ENCODE measurements around the gene ZMYND19. TPM values are rescaled to one million over a fixed set of nuclear protein-coding genes. Genes with fewer than 3 reads are reported as not detected.
"Not testable (repeated sequence)": the region's sequence is repeated elsewhere in the genome, so short reads cannot be mapped to it uniquely, and the experiment has no call there.

Gene ZMYND19
- total RNA-seq, 1 donor from 2014 or later, result 34.4 TPM

- peaks cover 13% of the 10 kb centered on the region for H3K36me3 Mint-ChIP-seq
- peaks cover 4% of the 10 kb centered on the region for H3K9me3 Mint-ChIP-seq
- Histone ChIP-seq H3K4me2 (peak within 1 kb of the TSS; percentile 92), H3K9ac (peak within 1 kb of the TSS; percentile 3), H3K4me3 (peak within 1 kb of the TSS; percentile 64), H2AFZ (replicated peaks) (peak within 1 kb of the TSS; percentile 94), H3K27me3 (no peaks in the 10 kb centered on the region), H3K9me3 (ENCODE audit: low read depth) (no peaks in the 10 kb centered on the region), H3F3A (ENCODE audit: low read depth) (peaks cover 33% of the 10 kb centered on the region), H3K36me3 (no peaks in the 10 kb centered on the region), H3K79me2 (ENCODE audit: low read depth) (no peaks in the 10 kb centered on the region), H4K20me1 (ENCODE audit: low read depth) (peaks cover 11% of the 10 kb centered on the region), H3K4me1 (no peaks in the 10 kb centered on the region), H3K27ac (no peak within 1 kb of the TSS)
- no peak for TF ChIP-seq EZH2phosphoT487 (IDR thresholded peaks at IDR 0.05)
- TF ChIP-seq CTCF (IDR thresholded peaks at IDR 0.05), result peak; percentile 61
- no peak for TF ChIP-seq EZH2 (IDR thresholded peaks at IDR 0.05)
- H3K27me3 Mint-ChIP-seq (ENCODE audit: insufficient read depth, low read depth), result peaks cover 9% of the 10 kb centered on the region
- H3K4me1 Mint-ChIP-seq, result peaks cover 21% of the 10 kb centered on the region
- no peak within 1 kb of the TSS for H3K27ac Mint-ChIP-seq
- DNase-seq (ENCODE audit: low spot score), result peak; percentile 97
- peak within 1 kb of the TSS; percentile 86 for H3K4me3 Mint-ChIP-seq
Observed at GRCh38 chr9:137551264-137552021, 38.9 kb downstream of the ZMYND19 start, which contains the start of gene MRPL41. MRPL41 (plus strand) TSS chr9:137551879; CDS start chr9:137552082, 203 bp downstream.

- H3F3A ChIP-seq (ENCODE audit: low read depth), result peaks cover 33% of the 10 kb centered on the region
- peaks cover 11% of the 10 kb centered on the region for H4K20me1 ChIP-seq (ENCODE audit: low read depth)
- peak overlapping the region; percentile 94 for H2AFZ ChIP-seq (replicated peaks)
- H3K4me3 Mint-ChIP-seq, result peak overlapping the region; percentile 46
- not testable (repeated sequence) for H3K27ac Mint-ChIP-seq; H3K27ac ChIP-seq; DNase-seq (ENCODE audit: low spot score); H3K36me3 ChIP-seq; H3K4me1 ChIP-seq; H3K9me3 Mint-ChIP-seq; H3K27me3 ChIP-seq; H3K79me2 ChIP-seq (ENCODE audit: low read depth); H3K9ac ChIP-seq; H3K9me3 ChIP-seq (ENCODE audit: low read depth)
- H3K36me3 Mint-ChIP-seq, result peaks cover 15% of the 10 kb centered on the region
- H3K4me2 ChIP-seq, result peak overlapping the region; percentile 92
- H3K4me3 ChIP-seq, result peak overlapping the region; percentile 64
- peaks cover 21% of the 10 kb centered on the region for H3K4me1 Mint-ChIP-seq
- peaks cover 11% of the 10 kb centered on the region for H3K27me3 Mint-ChIP-seq (ENCODE audit: insufficient read depth, low read depth)
Observed at GRCh38 chr9:137550958-137551263, 39.4 kb downstream of the ZMYND19 start.

GRCh38 chr9:137550231-137550621, 40.1 kb downstream of the ZMYND19 start, which contains the start of gene PNPLA7:
PNPLA7 (minus strand) TSS chr9:137550402; CDS start chr9:137550197, 205 bp downstream.
- Histone ChIP-seq H2AFZ (replicated peaks) (peak within 1 kb of the TSS; percentile 94), H3K79me2 (ENCODE audit: low read depth) (no peaks in the 10 kb centered on the region), H3F3A (ENCODE audit: low read depth) (peaks cover 33% of the 10 kb centered on the region), H3K27ac (no peak within 1 kb of the TSS), H3K27me3 (no peaks in the 10 kb centered on the region), H3K4me2 (peak within 1 kb of the TSS; percentile 92), H3K9me3 (ENCODE audit: low read depth) (peaks cover 6% of the 10 kb centered on the region), H4K20me1 (ENCODE audit: low read depth) (peaks cover 11% of the 10 kb centered on the region), H3K36me3 (no peaks in the 10 kb centered on the region), H3K9ac (no peak within 1 kb of the TSS), H3K4me1 (no peaks in the 10 kb centered on the region), H3K4me3 (peak within 1 kb of the TSS; percentile 64)
- H3K36me3 Mint-ChIP-seq, result peaks cover 11% of the 10 kb centered on the region
- H3K9me3 Mint-ChIP-seq, result peaks cover 10% of the 10 kb centered on the region
- H3K27me3 Mint-ChIP-seq (ENCODE audit: insufficient read depth, low read depth), result peaks cover 11% of the 10 kb centered on the region
- DNase-seq (ENCODE audit: low spot score), result peak; percentile 84
- TF ChIP-seq CTCF (IDR thresholded peaks at IDR 0.05) (no peak), EZH2 (IDR thresholded peaks at IDR 0.05) (no peak), EZH2phosphoT487 (IDR thresholded peaks at IDR 0.05) (no peak)
- H3K27ac Mint-ChIP-seq, result peak within 1 kb of the TSS; percentile 83
- peak within 1 kb of the TSS; percentile 90 for H3K4me3 Mint-ChIP-seq
- H3K4me1 Mint-ChIP-seq, result peaks cover 17% of the 10 kb centered on the region
